Measurements from ENCODE around the gene ELOA2. TPM values are rescaled to one million over a fixed set of nuclear protein-coding genes. Genes with fewer than 3 reads are reported as not detected.
A peak's percentile ranks its signal among the peaks of the same experiment; 100 is the strongest.
"Not testable (repeated sequence)": the region's sequence is repeated elsewhere in the genome, so short reads cannot be mapped to it uniquely, and the experiment has no call there.

ELOA2 gene, protein sequence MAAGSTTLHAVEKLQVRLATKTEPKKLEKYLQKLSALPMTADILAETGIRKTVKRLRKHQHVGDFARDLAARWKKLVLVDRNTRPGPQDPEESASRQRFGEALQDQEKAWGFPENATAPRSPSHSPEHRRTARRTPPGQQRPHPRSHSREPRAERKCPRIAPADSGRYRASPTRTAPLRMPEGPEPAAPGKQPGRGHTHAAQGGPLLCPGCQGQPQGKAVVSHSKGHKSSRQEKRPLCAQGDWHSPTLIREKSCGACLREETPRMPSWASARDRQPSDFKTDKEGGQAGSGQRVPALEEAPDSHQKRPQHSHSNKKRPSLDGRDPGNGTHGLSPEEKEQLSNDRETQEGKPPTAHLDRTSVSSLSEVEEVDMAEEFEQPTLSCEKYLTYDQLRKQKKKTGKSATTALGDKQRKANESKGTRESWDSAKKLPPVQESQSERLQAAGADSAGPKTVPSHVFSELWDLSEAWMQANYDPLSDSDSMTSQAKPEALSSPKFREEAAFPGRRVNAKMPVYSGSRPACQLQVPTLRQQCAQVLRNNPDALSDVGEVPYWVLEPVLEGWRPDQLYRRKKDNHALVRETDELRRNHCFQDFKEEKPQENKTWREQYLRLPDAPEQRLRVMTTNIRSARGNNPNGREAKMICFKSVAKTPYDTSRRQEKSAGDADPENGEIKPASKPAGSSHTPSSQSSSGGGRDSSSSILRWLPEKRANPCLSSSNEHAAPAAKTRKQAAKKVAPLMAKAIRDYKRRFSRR
- total RNA-seq (2014; rRNA removed; shearing (Covaris generic)), result not detected in 2 replicates

DNA sequence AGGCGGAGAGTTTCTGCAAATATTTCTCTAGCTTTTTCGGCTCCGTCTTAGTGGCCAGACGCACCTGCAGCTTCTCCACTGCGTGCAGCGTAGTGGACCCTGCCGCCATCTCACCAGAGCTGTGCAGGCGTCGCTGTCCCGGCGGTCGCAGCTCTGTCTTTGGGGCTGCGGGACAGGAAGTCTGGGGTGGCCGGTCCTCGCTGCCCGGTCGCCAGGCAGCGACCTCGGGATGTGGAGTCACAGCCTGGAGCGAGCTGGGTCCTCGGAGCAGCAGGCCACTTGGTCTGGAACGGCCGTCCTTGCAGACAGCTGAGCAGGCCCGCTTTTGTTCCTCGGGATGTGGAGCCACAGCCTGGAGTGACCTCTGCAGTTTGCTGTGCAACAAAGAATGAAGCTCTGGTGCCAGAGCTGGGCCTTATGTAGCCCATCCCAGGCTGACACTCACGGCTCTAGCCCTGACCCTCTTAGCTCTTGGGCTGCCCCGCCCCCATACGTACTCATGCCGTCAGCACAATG, at the start of gene ELOA2:
Gene ELOA2 (minus strand): TSS at position 466 of the 516 bp plus-strand sequence. CDS start 357 bp downstream, at position 109.
- DNase-seq (ENCODE audit: low read depth), result no peak

DNA sequence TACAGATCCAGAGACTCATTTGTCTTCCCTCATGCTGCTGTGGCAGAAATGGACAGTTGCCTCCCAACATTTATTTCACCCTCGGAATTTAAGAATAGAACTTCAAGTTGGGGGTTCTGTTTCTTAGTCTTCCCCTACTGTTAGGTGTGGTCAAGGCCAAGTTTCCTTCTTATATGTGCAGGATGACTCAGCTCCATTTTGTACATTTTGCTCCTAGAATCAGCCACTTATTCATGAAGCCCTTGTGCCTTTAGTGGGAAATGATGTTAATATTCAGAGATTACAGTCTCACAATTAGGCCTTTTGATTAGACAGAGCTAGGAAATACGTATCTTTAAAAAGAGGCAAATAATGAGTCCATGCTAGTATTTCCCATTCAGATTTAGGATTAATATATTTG, 46.2 kb upstream of the ELOA2 start:
- DNase-seq (ENCODE audit: low read depth), result no peak

DNA sequence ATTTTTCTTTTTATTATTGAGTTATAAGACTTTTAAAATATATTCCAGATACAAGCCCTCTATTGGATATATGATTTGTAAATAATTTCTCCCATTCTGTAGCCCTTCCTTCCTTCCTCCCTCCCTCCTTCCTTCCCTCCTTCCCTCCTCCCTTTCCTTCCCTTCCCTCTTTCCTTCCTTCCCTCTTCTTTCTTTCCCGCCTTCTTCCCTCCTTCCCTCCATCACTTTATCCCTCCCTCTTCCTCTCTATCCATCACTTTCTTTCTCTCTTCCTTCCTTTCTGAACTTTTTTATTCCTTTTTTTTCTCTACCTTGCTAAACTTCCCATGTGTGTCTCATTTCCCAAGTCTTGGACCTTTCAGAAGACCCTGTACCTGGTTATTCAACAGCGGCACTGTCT, 45.5 kb upstream of the ELOA2 start:
- DNase-seq (ENCODE audit: low read depth), result no peak

DNA sequence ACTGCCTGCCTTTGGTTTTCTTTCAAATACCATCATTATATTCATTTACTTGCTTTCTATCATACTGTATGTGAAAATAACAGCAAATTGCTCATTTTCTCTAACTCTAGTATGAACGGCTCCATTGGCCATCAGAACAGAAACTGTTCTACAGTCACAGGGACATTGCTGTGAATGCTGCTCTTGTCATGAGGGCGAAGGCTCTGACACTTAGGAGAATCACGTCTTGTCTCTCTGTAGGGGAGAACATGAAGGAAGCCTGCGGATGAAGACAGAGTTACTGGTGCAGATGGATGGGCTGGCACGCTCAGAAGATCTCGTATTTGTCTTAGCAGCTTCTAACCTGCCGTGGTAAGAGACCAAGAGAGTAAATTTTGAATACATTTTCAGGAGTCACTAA, 41.7 kb upstream of the ELOA2 start:
- no peak for DNase-seq (ENCODE audit: low read depth)

DNA sequence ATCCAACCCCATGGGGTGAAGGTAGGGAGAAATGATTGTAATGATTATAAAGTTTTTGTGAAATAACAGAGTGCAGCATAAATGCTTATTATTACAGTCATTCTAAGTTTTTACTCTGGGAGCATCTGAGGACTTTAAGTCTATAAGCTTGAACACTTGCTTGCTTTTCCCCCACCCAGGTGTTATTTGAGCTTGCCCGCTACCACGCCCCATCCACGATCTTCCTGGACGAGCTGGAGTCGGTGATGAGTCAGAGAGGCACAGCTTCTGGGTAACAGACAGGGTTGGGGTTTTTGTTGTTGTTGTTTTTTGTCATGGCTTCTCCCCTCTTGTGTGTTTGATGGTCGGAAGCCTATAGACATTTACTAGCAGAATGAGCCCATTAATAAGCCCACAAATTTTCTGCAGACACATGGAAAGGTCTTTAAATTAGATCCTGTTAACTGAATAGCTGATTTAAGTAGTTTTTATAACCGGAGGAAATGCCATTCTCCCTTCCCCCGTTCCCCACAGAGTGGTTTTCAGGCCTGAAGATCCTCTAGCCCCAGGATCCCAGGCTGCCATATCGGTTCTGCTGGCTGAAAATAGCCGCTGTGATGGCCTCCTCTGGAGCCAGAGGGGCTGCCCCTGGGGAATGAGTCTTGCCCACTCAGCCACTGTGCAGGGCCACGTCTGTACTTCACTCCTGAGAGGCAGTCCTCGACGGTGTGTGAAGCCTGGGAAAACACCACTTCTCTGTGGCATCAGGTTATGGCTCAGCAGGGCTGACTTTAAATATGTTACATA, 39.9 kb upstream of the ELOA2 start:
- peak; percentile 65 for DNase-seq (ENCODE audit: low read depth)

DNA sequence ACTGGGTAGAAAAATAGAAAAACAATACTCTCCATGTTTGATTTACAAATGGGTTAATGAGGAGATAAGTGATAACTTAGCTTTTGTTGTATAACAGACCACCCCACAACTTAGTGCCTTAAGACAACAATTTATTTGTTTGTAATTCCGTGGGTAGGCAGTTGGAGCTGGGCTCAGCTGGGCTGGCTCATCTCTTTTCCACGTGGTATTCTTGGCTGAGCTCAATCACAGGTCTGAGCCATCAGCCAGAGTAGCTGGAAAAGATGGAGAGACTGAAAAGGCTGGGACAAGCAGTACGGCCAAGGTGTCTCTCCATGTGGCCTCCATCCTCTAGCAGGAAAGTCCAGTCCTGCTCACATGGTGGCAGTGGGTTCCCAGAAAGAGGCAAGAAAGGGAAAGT, 32.2 kb upstream of the ELOA2 start:
- DNase-seq (ENCODE audit: low read depth), result no peak

DNA sequence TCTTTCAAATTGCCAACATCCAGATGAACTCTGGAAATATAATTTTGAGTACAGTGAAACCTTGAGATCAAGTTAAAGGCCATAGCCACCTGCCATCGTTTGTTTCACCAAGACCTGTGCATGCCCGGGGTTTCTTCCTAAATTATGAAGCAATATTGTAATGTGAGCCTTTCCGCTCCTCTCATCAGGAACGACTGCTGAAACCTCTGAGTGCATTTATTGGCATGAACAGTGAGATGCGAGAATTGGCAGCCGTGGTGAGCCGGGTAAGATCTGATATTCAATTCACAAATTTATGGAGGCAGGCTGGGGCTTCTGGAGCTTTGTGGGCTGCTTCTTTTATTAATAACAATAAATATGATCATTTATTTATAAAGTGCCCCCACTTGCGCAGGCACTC, 27.7 kb upstream of the ELOA2 start:
- DNase-seq (ENCODE audit: low read depth), result no peak

DNA sequence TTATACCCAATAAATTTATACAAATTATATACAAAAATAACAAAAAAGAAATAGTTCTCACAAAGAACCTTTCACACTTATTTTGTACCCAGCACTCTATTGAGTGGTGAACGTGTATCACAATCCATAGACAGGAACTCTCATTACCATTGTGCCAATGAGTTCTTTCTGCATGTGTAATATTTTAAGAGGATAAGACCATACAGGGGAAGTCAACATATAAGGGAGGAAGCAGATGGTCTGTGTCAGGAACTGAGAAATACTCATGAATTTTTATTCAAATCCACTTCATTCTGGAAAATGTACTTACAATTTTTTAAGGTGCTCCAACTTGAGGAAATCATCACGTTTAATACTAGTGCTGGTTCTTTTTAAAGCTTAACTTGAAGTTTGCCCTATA, 27.1 kb upstream of the ELOA2 start:
- DNase-seq (ENCODE audit: low read depth), result no peak

DNA sequence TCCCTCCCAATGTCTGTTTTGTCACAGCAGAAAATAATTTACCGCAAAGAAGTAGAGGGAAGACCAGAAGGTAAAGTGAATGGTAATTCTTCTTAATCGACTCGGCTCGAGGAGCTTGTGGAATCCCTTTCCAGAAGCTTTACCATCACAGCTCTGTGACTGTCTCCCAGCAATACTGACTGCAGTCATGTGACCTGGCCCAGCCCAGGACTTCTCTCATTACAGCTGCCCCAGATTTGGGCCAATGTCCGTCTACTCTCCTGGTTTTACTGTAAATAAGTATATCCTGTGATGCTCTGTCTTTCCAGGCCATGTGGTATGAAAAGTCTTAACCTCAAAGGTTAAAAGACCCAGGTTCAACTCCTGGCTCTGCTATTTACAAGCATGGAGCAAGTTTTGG, 18.9 kb upstream of the ELOA2 start:
- DNase-seq (ENCODE audit: low read depth), result no peak

DNA sequence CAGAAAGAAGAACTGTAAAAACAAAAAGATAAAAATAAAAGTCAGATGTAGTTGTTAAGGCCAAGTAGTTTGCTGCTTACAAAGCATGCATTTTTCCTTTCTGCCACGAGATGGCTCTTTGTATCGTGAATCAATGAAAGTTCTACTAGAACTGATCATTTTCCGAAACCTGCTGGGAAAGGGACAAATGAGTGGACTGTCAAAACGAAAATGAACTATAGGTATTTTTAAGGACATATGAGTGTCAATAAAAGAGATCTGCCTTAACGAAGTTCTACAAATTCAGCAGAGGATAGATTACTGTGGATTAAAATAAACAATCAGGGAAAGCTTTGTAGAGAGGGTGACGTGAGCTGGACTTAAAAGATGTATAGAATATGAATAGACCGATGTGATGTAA, 15.0 kb upstream of the ELOA2 start:
- DNase-seq (ENCODE audit: low read depth), result peak; percentile 25

DNA sequence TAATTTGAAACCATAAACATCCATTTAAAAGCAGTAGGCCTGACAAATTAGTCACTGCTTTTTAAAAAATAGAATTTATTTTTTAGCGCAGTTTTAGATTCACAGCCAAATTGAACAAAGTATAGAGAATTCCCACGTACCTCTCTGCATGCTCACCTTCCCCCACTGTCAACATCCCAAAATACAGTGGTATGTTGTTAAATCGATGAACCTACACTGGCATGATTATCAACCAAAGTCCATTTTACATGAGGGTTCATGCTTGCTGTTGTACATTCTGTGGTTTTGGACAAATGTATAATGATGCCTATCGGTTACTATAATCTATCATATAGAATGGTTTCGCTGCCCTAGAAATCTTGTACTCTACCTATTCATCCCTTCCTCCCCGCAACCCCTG, 5.6 kb upstream of the ELOA2 start:
- no peak for DNase-seq (ENCODE audit: low read depth)

DNA sequence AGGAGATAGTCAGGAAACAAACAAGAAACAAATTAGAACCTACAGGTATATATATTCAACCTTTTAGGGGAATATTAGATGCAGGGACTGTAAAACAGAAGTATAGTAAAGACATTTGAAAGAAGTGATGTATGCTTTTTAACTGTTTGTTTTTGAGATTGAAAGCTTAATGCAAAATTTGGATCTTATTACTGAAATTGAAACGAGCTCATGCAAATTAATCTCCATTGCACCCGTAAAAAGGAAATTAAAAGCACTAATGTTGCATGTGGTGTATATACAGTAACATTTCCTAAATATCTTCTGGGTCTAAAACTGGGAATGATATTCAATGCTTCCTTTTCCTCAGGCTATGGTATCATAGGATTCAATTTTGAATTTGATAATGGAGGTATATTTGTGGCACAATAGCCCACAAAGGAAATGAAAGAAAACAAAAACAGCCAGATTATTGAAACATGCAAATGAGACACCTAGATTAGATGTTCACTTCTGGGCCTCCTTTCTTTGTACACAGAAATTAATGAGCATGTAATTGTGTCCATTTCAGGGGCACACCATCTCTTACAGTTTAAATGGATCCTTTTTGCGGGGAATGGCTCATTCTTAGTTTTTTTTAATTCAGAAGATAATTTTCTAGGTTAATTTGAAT, 1.6 kb upstream of the ELOA2 start:
- DNase-seq (ENCODE audit: low read depth), result no peak

DNA sequence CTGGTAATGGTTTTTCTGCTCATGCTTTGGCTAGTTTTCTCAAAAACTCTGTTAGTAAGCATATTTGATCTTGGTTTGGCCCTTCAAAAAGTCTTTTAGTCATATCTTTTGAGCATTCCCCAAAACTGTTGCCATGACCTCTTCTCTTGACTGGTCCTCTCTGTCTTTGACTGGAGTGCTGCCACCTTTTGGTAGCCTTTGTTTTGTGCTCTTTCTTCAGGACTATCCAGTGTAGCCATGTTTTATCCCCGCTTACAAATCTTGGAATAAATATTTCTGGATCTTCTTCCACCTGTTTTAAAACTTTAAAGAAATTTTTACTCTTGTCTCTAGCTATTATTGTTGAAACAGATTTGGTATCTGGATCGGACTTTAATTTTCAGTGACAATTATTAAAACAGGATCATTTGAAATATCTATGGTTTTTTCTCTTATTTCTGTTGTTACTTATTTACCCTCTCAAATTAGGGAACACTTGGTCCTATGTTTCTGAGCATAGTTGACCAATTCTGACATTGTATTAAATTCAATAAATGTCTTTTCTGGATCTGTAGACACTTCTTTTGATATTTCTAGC, 965 bp upstream of the ELOA2 start:
- peak; percentile 23 for DNase-seq (ENCODE audit: low read depth)

DNA sequence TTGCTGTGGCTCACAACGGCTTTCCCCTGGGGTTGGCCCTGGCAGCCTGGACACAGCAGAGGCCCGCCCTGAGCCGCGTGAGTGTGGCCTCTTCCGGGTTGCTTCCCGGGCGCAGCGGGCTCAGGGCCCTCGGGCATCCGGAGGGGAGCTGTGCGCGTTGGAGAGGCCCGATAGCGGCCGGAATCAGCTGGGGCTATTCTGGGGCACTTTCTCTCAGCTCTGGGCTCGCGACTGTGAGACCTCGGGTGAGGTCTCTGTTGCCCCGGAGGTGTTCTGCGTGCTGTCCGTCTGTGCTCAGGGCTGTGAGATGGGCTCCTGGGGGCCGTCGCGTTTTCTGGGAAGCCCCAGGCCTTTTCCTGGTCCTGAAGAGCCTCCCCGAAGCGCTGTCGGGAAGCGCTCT, 830 bp downstream of the ELOA2 start:
- DNase-seq (ENCODE audit: low read depth), result not testable (repeated sequence)

DNA sequence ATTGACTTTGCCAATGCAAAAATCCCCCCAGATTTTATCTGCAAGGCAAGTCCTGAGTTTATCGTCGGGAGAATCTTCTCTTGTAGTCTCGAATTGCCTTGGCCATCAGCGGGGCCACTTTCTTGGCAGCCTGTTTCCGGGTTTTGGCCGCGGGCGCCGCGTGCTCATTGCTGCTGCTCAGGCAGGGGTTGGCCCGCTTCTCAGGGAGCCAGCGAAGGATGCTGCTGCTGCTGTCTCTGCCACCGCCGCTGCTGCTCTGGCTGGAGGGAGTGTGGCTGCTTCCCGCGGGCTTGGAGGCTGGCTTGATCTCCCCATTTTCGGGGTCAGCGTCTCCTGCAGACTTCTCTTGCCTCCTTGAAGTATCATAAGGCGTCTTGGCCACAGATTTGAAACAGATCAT, 2.5 kb downstream of the ELOA2 start:
- no peak for DNase-seq (ENCODE audit: low read depth)

DNA sequence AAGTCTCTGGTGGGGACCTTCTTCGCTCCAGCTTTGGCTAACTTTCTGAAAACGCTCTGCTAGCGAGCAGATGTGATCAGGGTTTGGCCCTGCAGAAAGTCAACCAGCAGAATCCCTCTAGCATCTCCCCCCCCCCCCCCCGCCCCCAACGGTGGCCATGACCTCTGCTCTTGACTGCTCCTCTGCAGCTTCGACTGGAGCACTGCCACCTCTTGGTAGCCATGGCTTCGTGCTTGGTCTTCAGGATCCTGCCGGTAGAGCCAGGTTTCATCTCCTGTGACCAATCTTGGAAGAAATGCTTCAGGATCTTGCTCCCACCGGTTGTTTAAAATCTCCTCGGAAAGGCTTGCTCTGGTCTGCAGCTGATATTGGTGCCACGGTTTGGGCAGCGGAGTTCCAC, 4.5 kb downstream of the ELOA2 start:
- not testable (repeated sequence) for DNase-seq (ENCODE audit: low read depth)

DNA sequence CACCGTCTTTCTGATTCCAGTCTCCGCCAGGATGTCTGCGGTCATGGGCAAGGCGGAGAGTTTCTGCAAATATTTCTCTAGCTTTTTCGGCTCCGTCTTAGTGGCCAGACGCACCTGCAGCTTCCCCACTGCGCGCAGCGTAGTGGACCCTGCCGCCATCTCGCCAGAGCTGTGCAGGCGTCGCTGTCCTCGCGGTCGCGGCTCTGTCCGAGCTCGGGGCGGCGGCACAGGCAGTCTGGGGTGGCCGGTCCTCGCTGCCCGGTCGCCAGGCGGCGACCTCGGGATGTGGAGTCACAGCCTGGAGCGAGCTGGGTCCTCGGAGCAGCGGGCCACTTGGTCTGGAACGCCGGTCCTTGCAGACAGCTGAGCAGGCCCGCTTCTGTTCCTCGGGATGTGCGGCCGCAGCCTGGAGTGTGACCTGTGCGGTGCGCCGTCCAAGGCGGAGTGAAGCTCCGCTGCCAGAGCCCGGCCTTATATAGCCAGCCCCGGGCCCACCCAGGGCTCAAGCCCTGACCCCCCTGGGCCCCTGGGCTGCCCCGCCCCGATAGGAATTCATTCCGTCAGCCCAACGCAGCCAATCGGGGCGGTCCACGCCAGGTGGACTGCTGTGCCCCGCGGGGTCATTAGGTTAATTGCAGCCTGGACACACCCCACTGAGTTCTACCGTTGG, 5.6 kb downstream of the ELOA2 start:
- DNase-seq (ENCODE audit: low read depth), result not testable (repeated sequence)

DNA sequence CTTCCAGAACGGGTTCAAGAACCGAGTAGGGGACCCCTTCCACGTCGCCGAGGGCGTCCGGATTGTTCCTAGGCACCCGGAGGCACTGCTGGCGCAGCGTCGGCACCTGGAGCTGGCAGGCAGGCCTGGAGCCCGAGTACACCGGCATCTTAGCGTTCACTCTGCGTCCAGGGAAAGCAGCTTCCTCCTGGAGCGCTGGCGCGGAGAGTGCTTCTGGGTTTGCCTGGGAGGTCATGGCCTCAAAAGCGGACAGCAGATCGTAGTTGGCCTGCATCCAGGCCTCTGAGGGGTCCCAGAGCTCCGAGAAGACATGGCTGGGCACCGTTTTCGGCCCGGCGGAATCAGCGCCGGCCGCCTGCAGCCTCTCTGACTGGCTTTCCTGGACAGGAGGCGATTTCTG, 6.7 kb downstream of the ELOA2 start:
- not testable (repeated sequence) for DNase-seq (ENCODE audit: low read depth)

DNA sequence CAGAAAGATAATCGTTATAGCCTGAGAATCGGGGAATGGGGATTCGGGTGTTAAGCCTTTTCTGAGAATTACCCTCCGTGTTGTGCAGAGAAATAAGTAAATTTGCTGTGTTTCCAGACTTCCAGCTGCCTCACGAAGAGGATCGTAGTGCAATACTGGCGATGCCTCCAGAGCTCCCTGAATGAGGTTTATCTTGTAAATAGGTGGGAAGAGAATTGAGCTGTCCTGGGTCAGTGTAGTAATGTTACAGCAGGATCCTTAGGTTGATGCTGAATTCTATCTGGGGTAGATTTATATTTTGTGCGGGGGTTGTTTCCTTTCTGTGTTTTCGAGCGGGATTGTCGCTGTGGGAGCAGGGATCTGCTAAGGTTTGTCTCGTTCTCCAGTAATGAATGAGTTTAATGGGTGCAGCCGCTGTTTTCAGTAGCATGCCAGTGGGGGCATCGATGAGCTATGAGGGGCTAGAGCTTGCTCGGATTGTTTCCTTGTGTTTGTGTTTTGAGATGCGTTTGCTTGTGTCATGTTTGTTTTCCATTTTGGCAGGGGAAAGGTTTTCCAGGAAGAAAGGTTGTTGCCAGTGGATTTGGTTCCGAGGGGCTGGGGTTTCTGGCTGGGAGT, 9.8 kb downstream of the ELOA2 start:
- not testable (repeated sequence) for DNase-seq (ENCODE audit: low read depth)
